IMR-90 (cell line): Measurements from ENCODE around the gene AKAP13. TPM values are rescaled to one million over a fixed set of nuclear protein-coding genes. Genes with fewer than 3 reads are reported as not detected.

ENCODE experiments used
- ATAC-seq: fragments of 200-7000 bp; cut with Tn5 transposase; 2 replicates; pipeline ENCODE4 v1.9.1; 2020; ENCODE audit warnings: low read depth, mild to moderate bottlenecking, moderate library complexity
- BruUV-seq: library from RNA; stranded (reverse); fragments of 400-500 nt; replicated peaks from 2 replicates; lab custom pipeline; 2021; lab: Mats Ljungman, UMichigan
- CTCF ChIA-PET: fragments of 300-600 bp; formaldehyde crosslinking; extraction: SDS; loops from one replicate; lab custom pipeline; 2021; ENCODE audit warnings: antibody characterized with exemption; lab: Yijun Ruan, JAX
- POLR2A ChIA-PET: fragments of 300-600 bp; sonication (Branson Sonifier 250); formaldehyde crosslinking; loops from one replicate; lab custom pipeline; 2022; ENCODE audit warnings: antibody characterized with exemption; ENCODE audit not compliant: unreplicated experiment; lab: Charles Lee
- DNase-seq: peaks from one replicate; pipeline ENCODE4 v3.0.0; 2013
- H2AFZ ChIP-seq: replicated peaks from 2 replicates; pipeline ENCODE3; 2013; ENCODE audit warnings: low read length, mild to moderate bottlenecking; ENCODE audit not compliant: poor library complexity
- H2AK5ac ChIP-seq: 2 replicates; pipeline ENCODE4 v1.6.1; 2013; ENCODE audit warnings: low read depth, low read length, inconsistent platforms
- H2AK9ac ChIP-seq: replicated peaks from 2 replicates; pipeline ENCODE3; 2013; ENCODE audit warnings: mild to moderate bottlenecking, low read depth, low read length, moderate library complexity; ENCODE audit not compliant: poor library complexity
- H2BK120ac ChIP-seq: 2 replicates; pipeline ENCODE4 v1.6.1; 2013; ENCODE audit warnings: low read depth, low read length, inconsistent platforms
- H2BK15ac ChIP-seq: 3 replicates; pipeline ENCODE4 v1.6.1; 2013; ENCODE audit warnings: low read depth, low read length, inconsistent platforms
- H2BK20ac ChIP-seq: 2 replicates; pipeline ENCODE4 v1.6.1; 2013; ENCODE audit warnings: low read depth, mild to moderate bottlenecking, inconsistent platforms, low read length, moderate library complexity
- H2BK5ac ChIP-seq: 2 replicates; pipeline ENCODE4 v1.6.1; 2013; ENCODE audit warnings: mild to moderate bottlenecking, low read depth, low read length, inconsistent platforms; ENCODE audit not compliant: poor library complexity, severe bottlenecking
- H3K14ac ChIP-seq: replicated peaks from 2 replicates; pipeline ENCODE4 v1.6.1; 2013; ENCODE audit warnings: low read depth, low read length, inconsistent platforms
- H3K18ac ChIP-seq: 2 replicates; pipeline ENCODE4 v1.6.1; 2013; ENCODE audit warnings: low read depth, low read length, control low read depth
- H3K23ac ChIP-seq: 2 replicates; pipeline ENCODE4 v1.6.1; 2013; ENCODE audit warnings: low read depth, low read length, inconsistent platforms
- H3K27ac ChIP-seq: 2 replicates; pipeline ENCODE4 v1.5.1; 2013; ENCODE audit warnings: mild to moderate bottlenecking, control low read depth, low read length; ENCODE audit not compliant: insufficient read depth
- H3K27me3 ChIP-seq: 2 replicates; pipeline ENCODE4 v1.6.1; 2013; ENCODE audit warnings: low read length; ENCODE audit not compliant: control insufficient read depth, insufficient read depth
- H3K36me3 ChIP-seq: 2 replicates; pipeline ENCODE4 v1.6.1; 2013; ENCODE audit warnings: low read length, mixed read lengths; ENCODE audit not compliant: control insufficient read depth, insufficient read depth
- H3K4ac ChIP-seq: 2 replicates; pipeline ENCODE4 v1.6.1; 2013; ENCODE audit warnings: low read depth, low read length, inconsistent platforms
- H3K4me1 ChIP-seq: 2 replicates; pipeline ENCODE4 v1.6.1; 2013; ENCODE audit warnings: low read length, mixed read lengths; ENCODE audit not compliant: control insufficient read depth, insufficient read depth
- H3K4me2 ChIP-seq: 2 replicates; pipeline ENCODE4 v1.6.1; 2013; ENCODE audit warnings: low read depth, mild to moderate bottlenecking, control low read depth, low read length, moderate library complexity
- H3K4me3 ChIP-seq: 2 replicates; pipeline ENCODE4 v1.5.1; 2013; ENCODE audit warnings: low read depth, mild to moderate bottlenecking, control low read depth, low read length, moderate library complexity; ENCODE audit not compliant: insufficient read depth
- H3K56ac ChIP-seq: 2 replicates; pipeline ENCODE4 v1.6.1; 2013; ENCODE audit warnings: low read length, inconsistent platforms; ENCODE audit not compliant: insufficient read depth; ENCODE audit errors: extremely low read depth
- H3K79me1 ChIP-seq, 2 experiments: 2 replicates each; pipeline ENCODE4 v1.6.1; 2013; ENCODE audit warnings: low read length in 2 of 2, inconsistent platforms in 1 of 2, low read depth in 1 of 2
- H3K9ac ChIP-seq: 2 replicates; pipeline ENCODE4 v1.6.1; 2013; ENCODE audit warnings: low read depth, low read length, control low read depth
- H3K9me1 ChIP-seq: 2 replicates; pipeline ENCODE4 v1.6.1; 2013; ENCODE audit warnings: low read length, inconsistent platforms; ENCODE audit not compliant: insufficient read depth
- H3K9me3 ChIP-seq: 2 replicates; pipeline ENCODE4 v1.6.1; 2013; ENCODE audit warnings: low read length; ENCODE audit not compliant: control insufficient read depth, insufficient read depth
- H4K20me1 ChIP-seq: 2 replicates; pipeline ENCODE4 v1.6.1; 2013; ENCODE audit warnings: low read length, inconsistent platforms; ENCODE audit not compliant: insufficient read depth
- H4K5ac ChIP-seq: 2 replicates; pipeline ENCODE4 v1.6.1; 2013; ENCODE audit warnings: mild to moderate bottlenecking, low read depth, low read length, control low read depth
- H4K8ac ChIP-seq, 2 experiments: 2 replicates each; pipeline ENCODE4 v1.6.1; 2013; ENCODE audit warnings: low read depth in 2 of 2, low read length in 2 of 2, control low read depth in 1 of 2, inconsistent platforms in 1 of 2
- H4K91ac ChIP-seq: 2 replicates; pipeline ENCODE4 v1.6.1; 2013; ENCODE audit warnings: low read depth, low read length, inconsistent platforms; ENCODE audit not compliant: insufficient read depth
- BHLHE40 ChIP-seq: fragments of 150-350 bp; IDR thresholded peaks from 2 replicates; pipeline ENCODE4 v1.6.1; 2016; ENCODE audit warnings: mild to moderate bottlenecking, low read depth, low read length
- CEBPB ChIP-seq: IDR thresholded peaks from 2 replicates; pipeline ENCODE4 v1.6.1; 2012; ENCODE audit warnings: low read depth, low read length, improper control_type of control experiment
- CHD1 ChIP-seq: IDR thresholded peaks from 2 replicates; pipeline ENCODE4 v1.6.1; 2012; ENCODE audit warnings: low read depth, low read length, improper control_type of control experiment
- CTCF ChIP-seq: conservative IDR thresholded peaks from 2 replicates; pipeline ENCODE4 v1.5.1; 2012; ENCODE audit warnings: mild to moderate bottlenecking, low read depth, low read length, improper control_type of control experiment
- FOS ChIP-seq: fragments of 150-350 bp; IDR thresholded peaks from 2 replicates; pipeline ENCODE4 v1.6.1; 2016; ENCODE audit warnings: low read depth, low read length
- MAFK ChIP-seq: IDR thresholded peaks from 2 replicates; pipeline ENCODE4 v1.6.1; 2012; ENCODE audit warnings: low read depth, low read length, improper control_type of control experiment
- MAZ ChIP-seq: IDR thresholded peaks from 2 replicates; pipeline ENCODE4 v1.6.1; 2012; ENCODE audit warnings: low read depth, mild to moderate bottlenecking, low read length, improper control_type of control experiment, moderate library complexity, borderline replicate concordance
- NFE2L2 ChIP-seq: fragments of 150-350 bp; IDR thresholded peaks from 2 replicates; pipeline ENCODE4 v1.6.1; 2016; ENCODE audit warnings: low read depth, mild to moderate bottlenecking, low read length
- POLR2A ChIP-seq: IDR thresholded peaks from 2 replicates; pipeline ENCODE4 v1.6.1; 2012; ENCODE audit warnings: mild to moderate bottlenecking, low read depth, low read length
- RAD21 ChIP-seq: IDR thresholded peaks from 2 replicates; pipeline ENCODE4 v1.6.1; 2012; ENCODE audit warnings: low read length, improper control_type of control experiment
- RCOR1 ChIP-seq: IDR thresholded peaks from 2 replicates; pipeline ENCODE4 v1.6.1; 2012; ENCODE audit warnings: mild to moderate bottlenecking, low read length, improper control_type of control experiment; ENCODE audit not compliant: insufficient replicate concordance
- RFX5 ChIP-seq: IDR thresholded peaks from 2 replicates; pipeline ENCODE4 v1.8.0; 2012; ENCODE audit warnings: low read depth, mild to moderate bottlenecking, low read length, moderate library complexity
- SMC3 ChIP-seq: fragments of 150-350 bp; IDR thresholded peaks from 2 replicates; pipeline ENCODE4 v1.6.1; 2016; ENCODE audit warnings: low read depth, mild to moderate bottlenecking, antibody characterized with exemption, low read length, moderate library complexity
- USF2 ChIP-seq: fragments of 150-350 bp; IDR thresholded peaks from 2 replicates; pipeline ENCODE4 v1.6.1; 2017; ENCODE audit warnings: mild to moderate bottlenecking, antibody characterized with exemption, low read length, low read depth
- WGBS, 2 experiments: methylation state at CpG; one replicate each; pipeline versions ENCODE4 v1.1.5 to v1.1.7; 2013; ENCODE audit warnings: missing lambda C conversion rate in 2 of 2; ENCODE audit not compliant: insufficient read length in 1 of 2; ENCODE audit errors: extremely low coverage in 2 of 2; 5-methylcytosine and 5-hydroxymethylcytosine counted together
- dilution Hi-C: fragments of 300-500 bp; cut with HindIII; formaldehyde crosslinking; loops from one replicate; pipeline ENCODE4 v1.14.3; 2018; ENCODE audit warnings: low sequenced_read_pairs; ENCODE audit not compliant: unreplicated experiment
- in situ Hi-C: fragments of 300-500 bp; cut with MboI; formaldehyde crosslinking; loops from 3 replicates; pipeline ENCODE4 v1.14.3; 2019; ENCODE audit warnings: low sequenced_read_pairs, inconsistent platforms, mixed read lengths
- intact Hi-C: fragments of 100-400 bp; cut with micrococcal nuclease; formaldehyde crosslinking; loops from 2 replicates; pipeline ENCODE4 v1.10.0; 2022
- polyA plus RNA-seq, 3 experiments: library from polyadenylated mRNA; depleted of rRNA; stranded (reverse); fragments of >200 nt; gene quantifications; 2 replicates each; pipeline ENCODE4 v1.2.3, GENCODE V29; 2012; ENCODE audit warnings: low replicate concordance in 1 of 3
- total RNA-seq: library from RNA; depleted of rRNA; stranded (reverse); fragments of >200 nt; gene quantifications from 2 replicates; pipeline ENCODE4 v1.2.3, GENCODE V29; 2012
- TF ChIP-seq, protein P1 (sequence below): fragments of 150-350 bp; IDR thresholded peaks from 2 replicates; pipeline ENCODE4 v1.6.1; 2016; ENCODE audit warnings: low read depth, mild to moderate bottlenecking, low read length, moderate library complexity, borderline replicate concordance

The AKAP13 gene
- total and polyA plus RNA-seq, 2 of the 4 experiments (the other 2 are of a cell fraction) = 10.4 to 46.4 TPM

GRCh38 chr15:85672332-85673084 is 292.1 kb downstream of the AKAP13 start:
- H2BK15ac ChIP-seq = no peak overlapping the region
- H2BK5ac ChIP-seq = peak overlapping the region; percentile 52
- no peak overlapping the region for H2AK5ac ChIP-seq
- no peak overlapping the region for H3K27ac ChIP-seq
- peaks cover 5 to 48% of the 10 kb centered on the region in 2 experiments; a peak in 3 of 4 replicates for H3K79me1 ChIP-seq
- in situ Hi-C loops (no loop called here), intact Hi-C loops (no loop called here), dilution Hi-C loops (no loop called here)
- H3K36me3 ChIP-seq = peaks cover 7% of the 10 kb centered on the region
- BruUV-seq = no TSS peak
- H4K5ac ChIP-seq = no peak overlapping the region; the same call in 1 of the 2 replicates
- ATAC-seq = no peak
- H3K4ac ChIP-seq = no peak overlapping the region
- H4K20me1 ChIP-seq = no peaks in the 10 kb centered on the region; the same call in 1 of the 2 replicates
- no peak overlapping the region for H2BK120ac ChIP-seq
- no peak overlapping the region for H3K9ac ChIP-seq
- H3K18ac ChIP-seq = no peak overlapping the region
- no peaks in the 10 kb centered on the region for H3K27me3 ChIP-seq
- peak overlapping the region; percentile 1 for H3K14ac ChIP-seq
- no peak overlapping the region for H4K8ac ChIP-seq
- WGBS, 2 experiments = no CpG with 5 or more reads among the region's 1 CpG
- H3K9me3 ChIP-seq = no peaks in the 10 kb centered on the region
- no peak overlapping the region for H3K4me2 ChIP-seq
- no peak overlapping the region for H2BK20ac ChIP-seq
- peaks cover 2% of the 10 kb centered on the region for H3K4me1 ChIP-seq
- DNase-seq = peak; percentile 34
- no peak overlapping the region for H3K4me3 ChIP-seq
- H4K91ac ChIP-seq = no peak overlapping the region
- ChIA-PET POLR2A (no interaction called here), CTCF (interaction anchor here (0.8 to 1.4 kb wide), 2 partner anchors 10 to 70 kb away, joined by 3 to 5 read pairs; no protein-coding TSS in a partner anchor)
- no peak overlapping the region for H3K23ac ChIP-seq
- no peak overlapping the region for H3K56ac ChIP-seq
- H2AK9ac ChIP-seq = no peak overlapping the region
- peaks cover 8% of the 10 kb centered on the region for H3K9me1 ChIP-seq
- no peak overlapping the region for H2AFZ ChIP-seq
- TF ChIP-seq, protein P1, sequence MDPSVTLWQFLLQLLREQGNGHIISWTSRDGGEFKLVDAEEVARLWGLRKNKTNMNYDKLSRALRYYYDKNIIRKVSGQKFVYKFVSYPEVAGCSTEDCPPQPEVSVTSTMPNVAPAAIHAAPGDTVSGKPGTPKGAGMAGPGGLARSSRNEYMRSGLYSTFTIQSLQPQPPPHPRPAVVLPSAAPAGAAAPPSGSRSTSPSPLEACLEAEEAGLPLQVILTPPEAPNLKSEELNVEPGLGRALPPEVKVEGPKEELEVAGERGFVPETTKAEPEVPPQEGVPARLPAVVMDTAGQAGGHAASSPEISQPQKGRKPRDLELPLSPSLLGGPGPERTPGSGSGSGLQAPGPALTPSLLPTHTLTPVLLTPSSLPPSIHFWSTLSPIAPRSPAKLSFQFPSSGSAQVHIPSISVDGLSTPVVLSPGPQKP = no peak
- TF ChIP-seq USF2 = no peak
- no peak for TF ChIP-seq RAD21
- no peak for TF ChIP-seq NFE2L2
- TF ChIP-seq MAFK = no peak
- no peak for TF ChIP-seq RFX5
- TF ChIP-seq FOS = no peak
- TF ChIP-seq CEBPB = no peak
- TF ChIP-seq SMC3 = no peak
- TF ChIP-seq POLR2A = no peak
- no peak for TF ChIP-seq CHD1
- no peak for TF ChIP-seq RCOR1
- no peak for TF ChIP-seq MAZ
- no peak for TF ChIP-seq CTCF
- TF ChIP-seq BHLHE40 = no peak
